Astrocyte of the cerebellum (primary cell): ENCODE measurements around the gene MIER1.

Experiments used
- DNase-seq: peaks from one replicate; pipeline ENCODE4 v3.0.0-alpha.2; 2011; ENCODE audit warnings: low read depth
- H3K4me3 ChIP-seq: 2 replicates; pipeline ENCODE4 v1.5.1; 2011; ENCODE audit warnings: mild to moderate bottlenecking, low read depth, low read length, moderate library complexity
- in situ Hi-C: cut with HindIII; loops from 2 replicates; pipeline ENCODE4 v1.10.0; 2017; ENCODE audit warnings: low sequenced_read_pairs
- TF ChIP-seq, protein P1 (sequence below): IDR thresholded peaks from 2 replicates; pipeline ENCODE4 v1.5.1; 2012; ENCODE audit warnings: low read length, low read depth, moderate library complexity, mild to moderate bottlenecking; ENCODE audit errors: missing control alignments

The MIER1 gene

DNA sequence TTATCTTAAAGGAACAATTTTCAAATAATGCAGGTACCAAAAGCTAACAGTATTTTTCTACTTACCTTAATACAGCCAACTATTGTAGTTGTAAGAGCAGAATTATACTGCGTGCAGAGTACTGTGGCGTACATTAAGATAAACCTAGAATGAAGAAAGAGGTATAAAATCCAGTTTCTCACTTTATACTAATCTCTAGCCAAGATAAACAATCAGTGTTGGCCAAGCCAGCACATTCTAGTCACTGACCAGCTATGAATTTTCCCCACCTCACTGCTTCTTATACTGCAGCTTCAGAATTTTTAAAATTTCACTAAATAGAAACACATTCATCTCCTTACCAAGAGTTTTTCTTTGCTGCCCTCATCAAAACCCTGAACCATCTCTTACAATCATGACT, 95.5 kb downstream of the MIER1 start:
- in situ Hi-C loops: no loop called here
- TF ChIP-seq, protein P1, sequence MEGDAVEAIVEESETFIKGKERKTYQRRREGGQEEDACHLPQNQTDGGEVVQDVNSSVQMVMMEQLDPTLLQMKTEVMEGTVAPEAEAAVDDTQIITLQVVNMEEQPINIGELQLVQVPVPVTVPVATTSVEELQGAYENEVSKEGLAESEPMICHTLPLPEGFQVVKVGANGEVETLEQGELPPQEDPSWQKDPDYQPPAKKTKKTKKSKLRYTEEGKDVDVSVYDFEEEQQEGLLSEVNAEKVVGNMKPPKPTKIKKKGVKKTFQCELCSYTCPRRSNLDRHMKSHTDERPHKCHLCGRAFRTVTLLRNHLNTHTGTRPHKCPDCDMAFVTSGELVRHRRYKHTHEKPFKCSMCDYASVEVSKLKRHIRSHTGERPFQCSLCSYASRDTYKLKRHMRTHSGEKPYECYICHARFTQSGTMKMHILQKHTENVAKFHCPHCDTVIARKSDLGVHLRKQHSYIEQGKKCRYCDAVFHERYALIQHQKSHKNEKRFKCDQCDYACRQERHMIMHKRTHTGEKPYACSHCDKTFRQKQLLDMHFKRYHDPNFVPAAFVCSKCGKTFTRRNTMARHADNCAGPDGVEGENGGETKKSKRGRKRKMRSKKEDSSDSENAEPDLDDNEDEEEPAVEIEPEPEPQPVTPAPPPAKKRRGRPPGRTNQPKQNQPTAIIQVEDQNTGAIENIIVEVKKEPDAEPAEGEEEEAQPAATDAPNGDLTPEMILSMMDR: no peak
- H3K4me3 ChIP-seq: no peak overlapping the region
- peak; percentile 74 for DNase-seq

DNA sequence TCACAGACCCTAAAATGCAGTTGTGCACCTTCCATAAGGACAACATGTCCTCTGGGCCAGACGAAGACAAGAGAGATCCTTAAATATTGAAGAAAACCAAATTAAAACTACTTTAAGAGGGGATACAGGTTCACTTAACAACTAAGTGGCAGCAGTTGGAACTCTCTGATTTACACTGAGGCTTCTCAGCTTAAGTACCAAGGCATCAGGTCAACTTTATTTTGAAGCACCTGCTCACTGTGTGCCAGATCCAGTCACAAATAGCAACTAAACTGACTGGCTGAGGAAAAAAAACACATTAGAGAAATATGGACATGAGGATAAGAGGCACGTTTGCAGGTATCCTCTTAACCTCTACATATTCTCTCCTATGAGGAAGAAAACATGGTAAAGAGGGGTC, 96.0 kb downstream of the MIER1 start:
- TF ChIP-seq, protein P1: no peak
- in situ Hi-C loops: no loop called here
- no peak overlapping the region for H3K4me3 ChIP-seq
- no peak for DNase-seq

DNA sequence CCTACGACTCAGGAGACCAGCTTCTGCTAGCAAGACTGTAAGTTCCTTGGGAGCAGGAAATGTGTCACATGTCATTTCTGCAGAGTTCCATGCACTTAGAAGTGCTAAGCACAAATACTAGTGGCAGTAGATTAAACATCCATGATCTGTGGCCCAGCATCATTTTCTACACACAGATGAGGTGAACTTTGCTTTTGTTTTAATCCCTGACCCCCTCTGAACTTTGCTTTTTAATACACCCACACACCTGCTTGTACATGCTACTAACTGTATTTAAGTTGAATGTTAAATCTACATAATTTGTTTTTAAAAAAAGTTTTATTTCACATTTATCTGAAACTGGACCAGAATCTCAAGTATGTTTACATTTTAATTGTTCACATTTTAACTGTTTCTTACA, 104.7 kb downstream of the MIER1 start:
- no peak overlapping the region for H3K4me3 ChIP-seq
- DNase-seq: no peak
- TF ChIP-seq, protein P1: no peak
- in situ Hi-C loops: no loop called here

DNA sequence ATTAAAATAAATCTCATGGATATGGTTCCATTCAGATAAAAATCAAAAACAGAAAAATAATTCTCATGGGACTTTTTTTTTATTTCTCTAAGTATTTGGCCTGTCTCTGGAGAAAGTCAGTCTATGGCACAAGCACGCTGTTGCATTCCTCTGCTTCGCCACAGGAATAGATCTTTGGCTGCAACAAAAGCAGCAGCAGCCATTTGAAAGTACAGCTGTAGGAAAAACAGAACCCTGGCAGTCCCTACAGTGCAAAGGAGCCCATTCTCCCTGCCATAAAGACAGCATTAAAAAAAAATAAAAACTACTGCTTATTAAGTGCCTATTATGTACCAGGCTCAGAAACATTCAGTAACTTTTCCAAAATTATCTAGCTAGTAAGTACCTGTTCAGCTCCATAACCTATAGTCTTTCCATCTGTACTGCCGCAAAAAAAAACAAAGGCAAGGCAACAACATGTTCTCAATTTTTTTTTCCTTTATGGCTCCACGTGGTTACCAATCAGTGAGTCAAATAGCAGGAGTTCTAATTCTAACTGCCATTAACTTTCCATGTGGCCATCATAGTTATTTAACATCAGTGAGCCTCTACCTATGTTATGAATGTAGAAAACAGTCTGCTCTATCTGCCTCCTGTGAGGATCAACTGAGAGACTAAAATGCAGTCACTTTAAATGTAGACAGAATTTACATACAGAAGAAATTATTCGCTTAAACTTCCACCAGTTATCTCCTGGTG, 106.5 kb downstream of the MIER1 start:
- DNase-seq: no peak
- TF ChIP-seq, protein P1: no peak
- H3K4me3 ChIP-seq: no peak overlapping the region
- in situ Hi-C loops: no loop called here

DNA sequence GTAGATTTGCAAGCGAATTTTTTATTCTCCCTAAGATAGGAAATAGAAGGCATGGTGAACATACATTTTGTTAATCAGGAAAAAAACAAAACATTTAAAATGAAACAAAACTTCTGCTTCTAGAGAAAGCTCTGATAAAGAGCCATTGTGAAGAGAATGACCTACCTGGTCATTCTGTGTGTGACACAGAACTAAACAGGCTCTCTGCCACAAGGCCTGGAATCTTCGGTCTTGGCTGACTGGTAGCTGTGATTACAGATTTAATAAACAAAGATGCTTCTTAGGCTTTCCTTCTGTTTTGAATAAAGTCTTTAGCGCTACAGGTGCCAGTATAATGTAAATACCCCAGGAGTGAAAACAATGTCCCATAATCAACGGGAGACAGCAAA, 107.1 kb downstream of the MIER1 start:
- TF ChIP-seq, protein P1: no peak
- no peak for DNase-seq
- in situ Hi-C loops: no loop called here
- no peak overlapping the region for H3K4me3 ChIP-seq
